GM12878 (cell line): ENCODE data around the gene ARMC2.

Experiments
- ATF2 ChIP-seq: IDR thresholded peaks from 2 replicates; pipeline ENCODE4 v1.6.1; 2012; ENCODE audit warnings: low read length, inconsistent platforms
- CTCF ChIP-seq, 3 experiments: IDR thresholded peaks in 2 of 3; conservative IDR thresholded peaks in 1 of 3; 2 replicates each; pipeline ENCODE4 v1.5.1; 2011; ENCODE audit warnings: low read depth in 3 of 3, low read length in 3 of 3, mild to moderate bottlenecking in 3 of 3, control low read depth in 2 of 3, moderate library complexity in 2 of 3, inconsistent platforms in 1 of 3, mixed read lengths in 1 of 3; ENCODE audit not compliant: control insufficient read depth in 2 of 3, insufficient read depth in 1 of 3; ENCODE audit errors: extremely low read depth in 1 of 3
- EZH2 ChIP-seq: IDR thresholded peaks from 2 replicates; pipeline ENCODE4 v1.6.1; 2012; ENCODE audit warnings: low read depth, mild to moderate bottlenecking, control low read depth, inconsistent platforms, low read length, borderline replicate concordance; ENCODE audit not compliant: control insufficient read depth
- NRF1 ChIP-seq: conservative IDR thresholded peaks from 2 replicates; pipeline ENCODE4 v1.6.1; 2011; ENCODE audit warnings: mild to moderate bottlenecking, low read depth, low read length, improper control_type of control experiment
- POLR2A ChIP-seq: IDR thresholded peaks from 2 replicates; pipeline ENCODE4 v1.6.1; 2011; ENCODE audit warnings: low read depth, mild to moderate bottlenecking, low read length
- POLR2AphosphoS5 ChIP-seq: IDR thresholded peaks from 2 replicates; pipeline ENCODE4 v1.6.1; 2011; ENCODE audit warnings: mild to moderate bottlenecking, low read length, inconsistent platforms
- RFX5 ChIP-seq: IDR thresholded peaks from 2 replicates; pipeline ENCODE4 v1.6.1; 2011; ENCODE audit warnings: low read depth, low read length, improper control_type of control experiment
- SP1 ChIP-seq: IDR thresholded peaks from one replicate; pipeline ENCODE4 v1.6.1; 2011; ENCODE audit warnings: low read depth, low read length

GRCh38 chr6:108798670-108799353, 49.4 kb upstream of the ARMC2 start:
- TF ChIP-seq ATF2 (no peak), NRF1 (no peak), EZH2 (no peak), POLR2AphosphoS5 (no peak), CTCF (IDR thresholded peaks at IDR 0.05 in 2 of 3, conservative IDR thresholded peaks at IDR 0.05 in 1 of 3; ENCODE audit: control insufficient read depth in 2 of 3, extremely low read depth in 1 of 3, insufficient read depth in 1 of 3, low read depth in 3 of 3, low read length in 3 of 3) (no peak), POLR2A (no peak), SP1 (no peak), RFX5 (no peak)
